SHP77 treated with DMSO at 0.1 percent for 48 hours (cell line): ENCODE data around the gene RAP1GAP2.

Experiments used
- DNase-seq: peaks from one replicate; lab custom pipeline; 2025; lab: John Stamatoyannopoulos, UW

The RAP1GAP2 gene

GRCh38 chr17:2947996-2948550, 151.8 kb downstream of the RAP1GAP2 start:
- no peak for DNase-seq

GRCh38 chr17:2948721-2949468, 152.7 kb downstream of the RAP1GAP2 start:
- DNase-seq: no peak

GRCh38 chr17:2949469-2950044, 153.3 kb downstream of the RAP1GAP2 start:
- DNase-seq: no peak

GRCh38 chr17:2950846-2951245, 154.6 kb downstream of the RAP1GAP2 start:
- DNase-seq: no peak

GRCh38 chr17:2952174-2952845, 156.1 kb downstream of the RAP1GAP2 start:
- no peak for DNase-seq

GRCh38 chr17:2954898-2955445, 158.7 kb downstream of the RAP1GAP2 start:
- DNase-seq: no peak

GRCh38 chr17:2955931-2956582, 159.8 kb downstream of the RAP1GAP2 start:
- no peak for DNase-seq

- no peak for DNase-seq
Measured at GRCh38 chr17:2957631-2958286, 161.5 kb downstream of the RAP1GAP2 start.

- no peak for DNase-seq
Measured at GRCh38 chr17:2958706-2959222, 162.5 kb downstream of the RAP1GAP2 start.

GRCh38 chr17:2959371-2960130, 163.3 kb downstream of the RAP1GAP2 start:
- DNase-seq: no peak

GRCh38 chr17:2961446-2961845, 165.2 kb downstream of the RAP1GAP2 start:
- no peak for DNase-seq

GRCh38 chr17:2962236-2962635, 166.0 kb downstream of the RAP1GAP2 start:
- no peak for DNase-seq

- no peak for DNase-seq
Measured at GRCh38 chr17:2962729-2963128, 166.5 kb downstream of the RAP1GAP2 start.

GRCh38 chr17:2963332-2964027, 167.2 kb downstream of the RAP1GAP2 start:
- DNase-seq: no peak

GRCh38 chr17:2964028-2964356, 167.8 kb downstream of the RAP1GAP2 start:
- no peak for DNase-seq

- no peak for DNase-seq
Measured at GRCh38 chr17:2964370-2964769, 168.1 kb downstream of the RAP1GAP2 start.

- DNase-seq: no peak
Measured at GRCh38 chr17:2964831-2965230, 168.6 kb downstream of the RAP1GAP2 start.

GRCh38 chr17:2965621-2966595, 169.7 kb downstream of the RAP1GAP2 start:
- DNase-seq: no peak

- no peak for DNase-seq
Measured at GRCh38 chr17:2967515-2967914, 171.3 kb downstream of the RAP1GAP2 start.
